HG02870 (cell line): ENCODE results near the gene KRTAP5-4.
"Not testable (repeated sequence)": the region's sequence is repeated elsewhere in the genome, so short reads cannot be mapped to it uniquely, and the experiment has no call there.

Experiments
- ATAC-seq: cut with Tn5 transposase; IDR thresholded peaks from one replicate; pipeline ENCODE4 v1.9.1; 2021; ENCODE audit warnings: mild to moderate bottlenecking, moderate library complexity; ENCODE audit not compliant: unreplicated experiment

Gene KRTAP5-4

GRCh38 chr11:1653541-1654387 is 31.8 kb upstream of the KRTAP5-4 start:
- no peak for ATAC-seq

- ATAC-seq = no peak
These were observed 31.0 kb upstream of the KRTAP5-4 start for GRCh38 chr11:1652771-1653540.

- ATAC-seq = no peak
These were observed 30.5 kb upstream of the KRTAP5-4 start for GRCh38 chr11:1652442-1652770.

- no peak for ATAC-seq
These were observed 30.1 kb upstream of the KRTAP5-4 start for GRCh38 chr11:1652026-1652425.

- no peak for ATAC-seq
These were observed 29.6 kb upstream of the KRTAP5-4 start for GRCh38 chr11:1651411-1651980.

GRCh38 chr11:1650918-1651262 is 29.0 kb upstream of the KRTAP5-4 start:
- ATAC-seq = no peak

GRCh38 chr11:1650034-1650917 is 28.3 kb upstream of the KRTAP5-4 start:
- ATAC-seq = no peak

- ATAC-seq = no peak
These were observed 26.9 kb upstream of the KRTAP5-4 start for GRCh38 chr11:1648653-1649420.

GRCh38 chr11:1647901-1648652 is 26.1 kb upstream of the KRTAP5-4 start:
- ATAC-seq = no peak

GRCh38 chr11:1646540-1646939 is 24.6 kb upstream of the KRTAP5-4 start:
- not testable (repeated sequence) for ATAC-seq

- ATAC-seq = no peak
These were observed 23.5 kb upstream of the KRTAP5-4 start for GRCh38 chr11:1645357-1645821.

GRCh38 chr11:1644601-1645356 is 22.8 kb upstream of the KRTAP5-4 start:
- no peak for ATAC-seq

- ATAC-seq = no peak
These were observed 21.3 kb upstream of the KRTAP5-4 start for GRCh38 chr11:1643146-1643690.

- ATAC-seq = no peak
These were observed 20.6 kb upstream of the KRTAP5-4 start for GRCh38 chr11:1642288-1643145.

GRCh38 chr11:1641096-1641495 is 19.2 kb upstream of the KRTAP5-4 start:
- no peak for ATAC-seq

- ATAC-seq = no peak
These were observed 18.4 kb upstream of the KRTAP5-4 start for GRCh38 chr11:1640076-1640946.

GRCh38 chr11:1639666-1640065 is 17.7 kb upstream of the KRTAP5-4 start:
- ATAC-seq = no peak
